ENCODE data around the gene MRGPRX3. TPM values are rescaled to one million over a fixed set of nuclear protein-coding genes. Genes with fewer than 3 reads are reported as not detected.
"Not testable (repeated sequence)": the region's sequence is repeated elsewhere in the genome, so short reads cannot be mapped to it uniquely, and the experiment has no call there.

Gene MRGPRX3
- total and polyA plus RNA-seq, 2 of the 8 experiments (the other 6 are each of a cell fraction or from before 2014, with no cell fraction given): not detected

DNA sequence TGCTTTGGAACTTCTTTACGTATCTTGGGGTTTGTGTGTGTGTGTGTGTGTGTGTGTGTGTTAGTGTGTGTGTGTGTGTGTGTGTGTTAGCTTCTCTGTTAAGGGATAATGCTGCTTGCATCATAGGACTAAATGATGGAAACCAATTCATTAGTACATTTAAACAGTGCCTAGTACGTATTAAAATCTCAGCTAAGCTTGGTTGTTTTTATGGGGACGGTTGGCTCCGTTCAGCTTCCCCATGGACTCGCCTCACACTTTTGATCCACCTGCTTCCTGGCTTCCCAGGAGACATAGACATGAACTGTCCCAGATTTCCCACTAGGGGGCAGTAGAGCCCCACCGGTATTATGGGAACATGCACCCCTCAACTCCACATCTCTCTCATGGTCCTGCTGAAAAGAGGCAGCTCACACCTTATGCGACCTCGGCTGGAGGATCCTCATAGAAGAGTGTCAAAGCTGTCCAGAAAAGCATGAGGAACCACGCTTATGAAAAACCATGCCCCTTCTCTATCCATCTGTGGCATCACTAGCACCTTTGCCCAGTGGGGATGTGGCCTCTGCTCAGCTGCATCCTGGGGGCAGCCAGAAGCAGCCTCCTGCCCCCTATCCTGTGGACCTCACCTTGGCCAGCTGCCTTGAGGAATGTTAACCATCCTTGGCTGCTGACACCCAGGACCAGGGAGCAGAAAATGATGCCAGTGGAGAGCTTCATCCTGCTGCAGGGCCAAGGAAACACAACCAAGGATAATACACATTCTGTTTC lies 16.8 kb upstream of the MRGPRX3 start (continued):
- TF ChIP-seq KDM1A (IDR thresholded peaks at IDR 0.05; ENCODE audit: borderline replicate concordance, low read length): no peak

DNA sequence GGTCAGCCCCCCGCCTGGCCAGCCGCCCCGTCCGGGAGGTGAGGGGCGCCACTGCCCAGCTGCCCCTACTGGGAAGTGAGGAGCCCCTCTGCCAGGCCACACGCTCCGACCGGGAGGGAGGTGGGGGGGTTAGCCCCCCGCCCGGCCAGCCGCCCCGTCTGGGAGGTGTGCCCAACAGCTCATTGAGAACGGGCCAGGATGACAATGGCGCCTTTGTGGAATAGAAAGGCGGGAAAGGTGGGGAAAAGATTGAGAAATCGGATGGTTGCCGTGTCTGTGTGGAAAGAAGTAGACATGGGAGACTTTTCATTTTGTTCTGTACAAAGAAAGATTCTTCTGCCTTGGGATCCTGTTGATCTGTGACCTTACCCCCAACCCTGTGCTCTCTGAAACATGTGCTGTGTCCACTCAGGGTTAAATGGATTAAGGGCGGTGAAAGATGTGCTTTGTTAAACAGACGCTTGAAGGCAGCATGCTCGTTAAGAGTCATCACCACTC lies 11.0 kb upstream of the MRGPRX3 start:
- H3K4me1 ChIP-seq (replicated peaks in 1 of 4; ENCODE audit: control insufficient read depth in 3 of 4, insufficient read depth in 4 of 4, low read length in 3 of 4); H2AFZ ChIP-seq (ENCODE audit: low read length); H2BK12ac ChIP-seq (ENCODE audit: low read depth, low read length); H4K20me1 ChIP-seq (replicated peaks in 1 of 2; ENCODE audit: control insufficient read depth in 1 of 2, insufficient read depth in 2 of 2, low read length in 2 of 2); H3K23me2 ChIP-seq (ENCODE audit: low read depth, low read length); H3K79me1 ChIP-seq (ENCODE audit: low read depth, low read length); DNase-seq (ENCODE audit: low read depth in 1 of 2, low spot score in 2 of 2); H3K18ac ChIP-seq (ENCODE audit: extremely low read depth, low read length); H4K8ac ChIP-seq (ENCODE audit: extremely low read depth, insufficient read depth, low read length); H3K9me3 ChIP-seq (ENCODE audit: insufficient read depth in 2 of 2, low read depth in 1 of 2, low read length in 1 of 2); POLR2A ChIA-PET (ENCODE audit: partially characterized antibody); H3K79me2 ChIP-seq (ENCODE audit: control insufficient read depth in 1 of 2, insufficient read depth in 2 of 2, low read length in 2 of 2); H2AK5ac ChIP-seq (ENCODE audit: low read depth, low read length); H3K27me3 ChIP-seq (replicated peaks in 1 of 4; ENCODE audit: control insufficient read depth in 3 of 4, extremely low read depth in 1 of 4, insufficient read depth in 3 of 4, low read length in 3 of 4); H4K91ac ChIP-seq (replicated peaks; ENCODE audit: insufficient read length, low read length); H2BK15ac ChIP-seq (ENCODE audit: low read length); CTCF ChIA-PET (ENCODE audit: partially characterized antibody); H3K56ac ChIP-seq (replicated peaks; ENCODE audit: insufficient read length, low read depth, low read length); H3K14ac ChIP-seq (ENCODE audit: insufficient read length); H3K4ac ChIP-seq (replicated peaks; ENCODE audit: insufficient read length, low read depth, low read length); H2BK120ac ChIP-seq (replicated peaks; ENCODE audit: low read depth, low read length); H4K5ac ChIP-seq (ENCODE audit: insufficient read length, low read depth, low read length); H3K27ac ChIP-seq (ENCODE audit: low read depth, low read length); H3K4me3 ChIP-seq (ENCODE audit: extremely low read depth in 1 of 4, insufficient read depth in 2 of 4, low read depth in 3 of 4, low read length in 4 of 4); H3K4me2 ChIP-seq (ENCODE audit: insufficient read depth in 1 of 2, low read depth in 2 of 2, low read length in 2 of 2); H2BK5ac ChIP-seq (ENCODE audit: low read depth, low read length); H3K9ac ChIP-seq (replicated peaks in 1 of 4; ENCODE audit: extremely low read depth in 1 of 4, low read depth in 3 of 4, low read length in 3 of 4); H3K23ac ChIP-seq (ENCODE audit: insufficient read length); H2BK20ac ChIP-seq (ENCODE audit: low read length); H3K36me3 ChIP-seq (ENCODE audit: control insufficient read depth in 2 of 4, insufficient read depth in 4 of 4, low read length in 3 of 4); FAIRE-seq: not testable (repeated sequence)
- WGBS, 2 experiments (ENCODE audit: extremely low coverage in 1 of 2, insufficient coverage in 1 of 2, insufficient read length in 1 of 2, insufficient replicate concordance in 2 of 2, low coverage in 1 of 2, low lambda C conversion rate in 2 of 2, missing lambda C conversion rate in 1 of 2): 92% methylated on average over 8 of the region's 20 CpGs; no CpG with 5 or more reads in 1 of the 2 experiments
